Adrenal gland (tissue), 5 donors: ENCODE data around the gene CALML6.

Experiments used
- CTCF ChIP-seq, 6 experiments: fragments of 450-650 bp in 4 of 6; fragments of 200-600 bp in 2 of 6; sonication (generic) in 1 of 6; IDR thresholded peaks; 1 replicate in 5 of 6; 2 replicates in 1 of 6; pipeline versions ENCODE4 v1.5.1 to v1.8.0; 2016 to 2021; ENCODE audit warnings: antibody characterized with exemption in 6 of 6, mild to moderate bottlenecking in 2 of 6, moderate library complexity in 1 of 6
- POLR2A ChIP-seq, 2 donors: fragments of 450-650 bp; IDR thresholded peaks; one replicate each; pipeline ENCODE4 v1.6.1; 2017; ENCODE audit warnings: antibody characterized with exemption in 2 of 2, mild to moderate bottlenecking in 2 of 2, moderate library complexity in 1 of 2
- donor health status: DM: no; HTN: no; CAD: no.

GRCh38 chr1:1962752-1963151, 47.7 kb downstream of the CALML6 start:
- no peak for TF ChIP-seq POLR2A (IDR thresholded peaks at IDR 0.05)
- no peak for TF ChIP-seq CTCF (IDR thresholded peaks at IDR 0.05)
